ENCODE measurements around the gene TEX14. TPM values are rescaled to one million over a fixed set of nuclear protein-coding genes. Genes with fewer than 3 reads are reported as not detected.

The TEX14 gene
- polyA plus RNA-seq, 4 donors: 0.03 to 0.41 TPM; not detected in 2

- Histone ChIP-seq H3K4me1 (ENCODE audit: control insufficient read depth in 3 of 3, insufficient read depth in 2 of 3, low read depth in 1 of 3, low read length in 2 of 3) (no peaks in the 10 kb centered on the region), H3K36me3 (ENCODE audit: control insufficient read depth in 3 of 3, insufficient read depth in 2 of 3, low read depth in 1 of 3, low read length in 3 of 3) (no peaks in the 10 kb centered on the region), H3K27ac (ENCODE audit: low read depth in 1 of 3, low read length in 2 of 3) (no peak overlapping the region), H3K27me3 (ENCODE audit: control insufficient read depth in 3 of 3, insufficient read depth in 3 of 3, low read length in 3 of 3) (peaks cover 0 to 4% (median 0%) of the 10 kb centered on the region in 3 donors), H3K9me3 (ENCODE audit: control insufficient read depth in 2 of 2, insufficient read depth in 1 of 2, low read depth in 1 of 2, low read length in 1 of 2) (no peaks in the 10 kb centered on the region), H3K4me3 (ENCODE audit: low read depth in 1 of 3, low read length in 3 of 3) (no peak overlapping the region)
- FAIRE-seq: no peak
- WGBS, 3 donors: 81 to 91% (median 90%) methylated on average over 2 of the region's 2 CpGs
- no peak for DNase-seq
These were observed 150.6 kb downstream of the TEX14 start for GRCh38 chr17:58541249-58541648.

- peaks cover 0 to 4% (median 0%) of the 10 kb centered on the region in 3 donors for H3K27me3 ChIP-seq (ENCODE audit: control insufficient read depth in 3 of 3, insufficient read depth in 3 of 3, low read length in 3 of 3)
- FAIRE-seq: no peak
- no peak overlapping the region for H3K4me3 ChIP-seq (ENCODE audit: low read depth in 1 of 3, low read length in 3 of 3)
- no peak overlapping the region for H3K27ac ChIP-seq (ENCODE audit: low read depth in 1 of 3, low read length in 2 of 3)
- no peaks in the 10 kb centered on the region for H3K4me1 ChIP-seq (ENCODE audit: control insufficient read depth in 3 of 3, insufficient read depth in 2 of 3, low read depth in 1 of 3, low read length in 2 of 3)
- no peak for DNase-seq
- no peaks in the 10 kb centered on the region for H3K9me3 ChIP-seq (ENCODE audit: control insufficient read depth in 2 of 2, insufficient read depth in 1 of 2, low read depth in 1 of 2, low read length in 1 of 2)
- H3K36me3 ChIP-seq (ENCODE audit: control insufficient read depth in 3 of 3, insufficient read depth in 2 of 3, low read depth in 1 of 3, low read length in 3 of 3): no peaks in the 10 kb centered on the region
These were observed 152.1 kb downstream of the TEX14 start for GRCh38 chr17:58539698-58540097.

GRCh38 chr17:58538811-58539409 is 152.9 kb downstream of the TEX14 start:
- H3K9me3 ChIP-seq (ENCODE audit: control insufficient read depth in 2 of 2, insufficient read depth in 1 of 2, low read depth in 1 of 2, low read length in 1 of 2): no peaks in the 10 kb centered on the region
- H3K4me3 ChIP-seq (ENCODE audit: low read depth in 1 of 3, low read length in 3 of 3): no peak overlapping the region
- no peak overlapping the region for H3K27ac ChIP-seq (ENCODE audit: low read depth in 1 of 3, low read length in 2 of 3)
- no peaks in the 10 kb centered on the region for H3K36me3 ChIP-seq (ENCODE audit: control insufficient read depth in 3 of 3, insufficient read depth in 2 of 3, low read depth in 1 of 3, low read length in 3 of 3)
- DNase-seq (no peak), FAIRE-seq (no peak)
- no peaks in the 10 kb centered on the region for H3K4me1 ChIP-seq (ENCODE audit: control insufficient read depth in 3 of 3, insufficient read depth in 2 of 3, low read depth in 1 of 3, low read length in 2 of 3)
- H3K27me3 ChIP-seq (ENCODE audit: control insufficient read depth in 3 of 3, insufficient read depth in 3 of 3, low read length in 3 of 3): peaks cover 0 to 4% (median 0%) of the 10 kb centered on the region in 3 donors
- 73 to 88% (median 83%) methylated on average over 6 of the region's 6 CpGs for WGBS, 3 donors

GRCh38 chr17:58537266-58537665 is 154.6 kb downstream of the TEX14 start:
- DNase-seq (no peak), FAIRE-seq (no peak)
- H3K4me1 ChIP-seq (ENCODE audit: control insufficient read depth in 3 of 3, insufficient read depth in 2 of 3, low read depth in 1 of 3, low read length in 2 of 3): peaks cover 0 to 5% (median 0%) of the 10 kb centered on the region in 3 donors
- H3K9me3 ChIP-seq (ENCODE audit: control insufficient read depth in 2 of 2, insufficient read depth in 1 of 2, low read depth in 1 of 2, low read length in 1 of 2): no peaks in the 10 kb centered on the region
- peaks cover 0 to 18% (median 0%) of the 10 kb centered on the region in 3 donors for H3K27me3 ChIP-seq (ENCODE audit: control insufficient read depth in 3 of 3, insufficient read depth in 3 of 3, low read length in 3 of 3)
- no peaks in the 10 kb centered on the region for H3K36me3 ChIP-seq (ENCODE audit: control insufficient read depth in 3 of 3, insufficient read depth in 2 of 3, low read depth in 1 of 3, low read length in 3 of 3)
- WGBS, 3 donors: 59 to 82% (median 61%) methylated on average over 4 of the region's 4 CpGs
- H3K4me3 ChIP-seq (ENCODE audit: low read depth in 1 of 3, low read length in 3 of 3): no peak overlapping the region
- no peak overlapping the region for H3K27ac ChIP-seq (ENCODE audit: low read depth in 1 of 3, low read length in 2 of 3)

GRCh38 chr17:58536542-58536941 is 155.3 kb downstream of the TEX14 start:
- FAIRE-seq (no peak), DNase-seq (no peak)
- Histone ChIP-seq H3K27ac (ENCODE audit: low read depth in 1 of 3, low read length in 2 of 3) (no peak overlapping the region), H3K9me3 (ENCODE audit: control insufficient read depth in 2 of 2, insufficient read depth in 1 of 2, low read depth in 1 of 2, low read length in 1 of 2) (no peaks in the 10 kb centered on the region), H3K36me3 (ENCODE audit: control insufficient read depth in 3 of 3, insufficient read depth in 2 of 3, low read depth in 1 of 3, low read length in 3 of 3) (no peaks in the 10 kb centered on the region), H3K27me3 (ENCODE audit: control insufficient read depth in 3 of 3, insufficient read depth in 3 of 3, low read length in 3 of 3) (peaks cover 0 to 21% (median 0%) of the 10 kb centered on the region in 3 donors), H3K4me1 (ENCODE audit: control insufficient read depth in 3 of 3, insufficient read depth in 2 of 3, low read depth in 1 of 3, low read length in 2 of 3) (peaks cover 0 to 7% (median 0%) of the 10 kb centered on the region in 3 donors), H3K4me3 (ENCODE audit: low read depth in 1 of 3, low read length in 3 of 3) (no peak overlapping the region)
- WGBS, 3 donors: 70 to 85% (median 81%) methylated on average over 3 of the region's 3 CpGs

- H3K27me3 ChIP-seq (ENCODE audit: control insufficient read depth in 3 of 3, insufficient read depth in 3 of 3, low read length in 3 of 3): peaks cover 0 to 32% (median 0%) of the 10 kb centered on the region in 3 donors
These were observed 156.4 kb downstream of the TEX14 start for GRCh38 chr17:58535431-58535830.

GRCh38 chr17:58534901-58535421 is 156.9 kb downstream of the TEX14 start:
- DNase-seq (peak in 1 of 2 donors; percentile 32), FAIRE-seq (no peak)
- Histone ChIP-seq H3K4me1 (ENCODE audit: control insufficient read depth in 3 of 3, insufficient read depth in 2 of 3, low read depth in 1 of 3, low read length in 2 of 3) (peaks cover 0 to 7% (median 0%) of the 10 kb centered on the region in 3 donors), H3K36me3 (ENCODE audit: control insufficient read depth in 3 of 3, insufficient read depth in 2 of 3, low read depth in 1 of 3, low read length in 3 of 3) (no peaks in the 10 kb centered on the region), H3K27me3 (ENCODE audit: control insufficient read depth in 3 of 3, insufficient read depth in 3 of 3, low read length in 3 of 3) (peaks cover 0 to 36% (median 0%) of the 10 kb centered on the region in 3 donors), H3K27ac (ENCODE audit: low read depth in 1 of 3, low read length in 2 of 3) (no peak overlapping the region), H3K4me3 (ENCODE audit: low read depth in 1 of 3, low read length in 3 of 3) (no peak overlapping the region), H3K9me3 (ENCODE audit: control insufficient read depth in 2 of 2, insufficient read depth in 1 of 2, low read depth in 1 of 2, low read length in 1 of 2) (no peaks in the 10 kb centered on the region)
- 78 to 83% (median 82%) methylated on average over 4 of the region's 4 CpGs for WGBS, 3 donors

More at GRCh38 chr17:58535431-58535830, 156.4 kb downstream of the TEX14 start:
- 73 to 87% (median 75%) methylated on average over 2 of the region's 2 CpGs for WGBS, 3 donors
- Histone ChIP-seq H3K4me1 (ENCODE audit: control insufficient read depth in 3 of 3, insufficient read depth in 2 of 3, low read depth in 1 of 3, low read length in 2 of 3) (peaks cover 0 to 7% (median 0%) of the 10 kb centered on the region in 3 donors), H3K27ac (ENCODE audit: low read depth in 1 of 3, low read length in 2 of 3) (no peak overlapping the region), H3K4me3 (ENCODE audit: low read depth in 1 of 3, low read length in 3 of 3) (no peak overlapping the region), H3K9me3 (ENCODE audit: control insufficient read depth in 2 of 2, insufficient read depth in 1 of 2, low read depth in 1 of 2, low read length in 1 of 2) (no peaks in the 10 kb centered on the region), H3K36me3 (ENCODE audit: control insufficient read depth in 3 of 3, insufficient read depth in 2 of 3, low read depth in 1 of 3, low read length in 3 of 3) (no peaks in the 10 kb centered on the region)
- DNase-seq (peak in 1 of 2 donors; percentile 53), FAIRE-seq (no peak)

GRCh38 chr17:58534331-58534730 is 157.5 kb downstream of the TEX14 start:
- no peaks in the 10 kb centered on the region for H3K36me3 ChIP-seq (ENCODE audit: control insufficient read depth in 3 of 3, insufficient read depth in 2 of 3, low read depth in 1 of 3, low read length in 3 of 3)
- H3K27ac ChIP-seq (ENCODE audit: low read depth in 1 of 3, low read length in 2 of 3): no peak overlapping the region
- FAIRE-seq (no peak), DNase-seq (no peak)
- WGBS, 3 donors: 58 to 75% (median 73%) methylated on average over 3 of the region's 3 CpGs
- H3K4me3 ChIP-seq (ENCODE audit: low read depth in 1 of 3, low read length in 3 of 3): no peak overlapping the region
- peaks cover 0 to 7% (median 0%) of the 10 kb centered on the region in 3 donors for H3K4me1 ChIP-seq (ENCODE audit: control insufficient read depth in 3 of 3, insufficient read depth in 2 of 3, low read depth in 1 of 3, low read length in 2 of 3)
- no peaks in the 10 kb centered on the region for H3K9me3 ChIP-seq (ENCODE audit: control insufficient read depth in 2 of 2, insufficient read depth in 1 of 2, low read depth in 1 of 2, low read length in 1 of 2)
- peaks cover 0 to 38% (median 0%) of the 10 kb centered on the region in 3 donors for H3K27me3 ChIP-seq (ENCODE audit: control insufficient read depth in 3 of 3, insufficient read depth in 3 of 3, low read length in 3 of 3)
